GM18909 (cell line): ENCODE results near the gene PTPN3.
A peak's percentile ranks its signal among the peaks of the same experiment; 100 is the strongest.

Source experiments
- ATAC-seq: cut with Tn5 transposase; IDR thresholded peaks from one replicate; pipeline ENCODE4 v1.9.1; 2021; ENCODE audit warnings: mild to moderate bottlenecking; ENCODE audit not compliant: unreplicated experiment, poor library complexity

The PTPN3 gene

DNA sequence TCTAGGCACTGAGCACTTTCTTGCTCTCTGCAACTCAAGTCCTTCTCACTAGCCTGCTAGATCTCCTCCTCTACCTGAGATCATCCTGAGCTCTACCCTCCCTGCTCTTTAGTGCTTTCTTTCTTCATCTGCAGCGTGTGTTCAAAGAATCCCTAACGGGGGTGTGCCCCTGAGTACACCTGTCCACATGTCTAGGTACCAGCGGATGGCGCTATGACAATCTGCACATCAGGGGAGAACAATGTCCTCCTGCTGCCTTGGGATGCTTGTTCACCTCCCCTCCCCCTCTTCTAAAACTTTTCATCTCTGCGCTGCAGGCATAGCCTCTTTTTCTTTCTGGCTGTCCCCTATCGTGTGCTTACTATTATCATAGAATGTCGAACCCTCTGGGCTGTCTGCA, 42.7 kb downstream of the PTPN3 start:
- no peak for ATAC-seq

GRCh38 chr9:109454601-109455155, 43.4 kb downstream of the PTPN3 start:
- ATAC-seq = no peak

GRCh38 chr9:109454041-109454440, 44.1 kb downstream of the PTPN3 start:
- ATAC-seq = no peak

GRCh38 chr9:109453210-109453842, 44.8 kb downstream of the PTPN3 start:
- no peak for ATAC-seq

GRCh38 chr9:109452761-109453160, 45.3 kb downstream of the PTPN3 start:
- ATAC-seq = no peak

DNA sequence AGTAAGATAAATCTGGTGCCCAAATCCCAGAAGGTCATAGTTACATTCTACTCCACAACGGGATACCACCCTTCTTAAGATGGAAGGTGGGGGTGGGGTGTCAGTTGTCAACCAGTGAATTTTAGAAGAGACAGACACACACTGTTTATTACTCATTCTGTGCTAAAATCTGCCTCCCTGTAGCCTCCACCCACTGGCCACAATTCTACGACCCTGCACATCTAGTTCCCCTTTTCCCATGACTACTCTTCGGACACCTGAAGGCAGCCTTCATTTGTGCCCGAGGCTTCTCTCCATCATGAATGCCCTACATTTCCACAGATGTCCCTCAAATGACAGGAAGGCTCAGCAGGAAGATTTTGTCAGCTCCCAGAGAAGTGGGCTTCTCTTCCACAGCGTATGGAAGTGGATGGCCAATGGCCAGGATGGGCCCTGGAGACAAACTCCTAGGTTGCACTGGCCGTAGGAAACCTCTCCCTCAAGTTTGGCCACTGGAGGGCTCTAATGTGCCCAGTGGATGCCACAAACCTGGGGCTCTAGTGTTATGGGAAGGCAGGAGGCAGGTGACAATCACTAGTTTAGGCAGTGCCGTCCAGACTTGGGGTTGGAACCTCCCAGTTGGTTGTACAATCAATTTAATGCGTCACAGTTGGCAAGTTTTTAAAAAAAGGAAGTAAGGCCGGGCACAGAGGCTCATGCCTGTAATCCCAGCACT, 46.6 kb downstream of the PTPN3 start:
- ATAC-seq = no peak

GRCh38 chr9:109450346-109450745, 47.8 kb downstream of the PTPN3 start:
- ATAC-seq = no peak

DNA sequence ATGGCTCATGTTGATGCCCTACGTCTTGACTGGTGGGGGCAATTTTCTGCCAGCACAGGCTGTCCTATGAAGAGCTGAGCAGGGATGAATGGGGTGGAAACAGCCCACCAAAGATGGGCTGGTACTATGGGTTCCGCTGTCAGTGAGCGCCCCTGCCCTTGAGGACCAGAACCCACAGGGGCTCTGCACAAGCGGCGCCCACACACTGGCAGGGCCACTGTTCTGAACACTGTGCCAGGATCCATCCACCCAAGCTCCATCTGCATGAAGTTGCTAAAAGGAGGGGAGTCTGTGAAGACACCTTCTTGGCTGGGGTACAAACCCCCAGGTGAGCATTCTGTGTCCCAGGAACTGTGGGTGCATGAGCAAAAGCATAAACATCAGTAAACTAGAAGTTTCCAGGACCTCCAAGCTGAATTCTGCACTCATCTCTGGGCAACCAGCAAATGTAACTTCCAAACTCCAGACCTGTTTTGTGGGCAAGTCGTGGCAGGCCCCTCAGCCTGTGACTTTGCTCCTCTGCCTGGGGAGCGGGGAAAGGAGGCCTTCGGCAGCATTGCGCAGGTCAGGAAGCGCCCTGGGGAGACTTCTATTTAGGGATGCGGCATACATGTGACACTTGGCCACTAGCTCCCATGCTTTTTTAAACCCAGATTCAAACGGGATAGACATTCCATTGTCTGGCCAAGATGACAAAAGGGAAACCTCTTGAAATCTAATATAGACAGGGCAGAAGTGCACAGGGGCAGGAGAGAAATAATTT, 48.9 kb downstream of the PTPN3 start:
- no peak for ATAC-seq

- no peak for ATAC-seq
Observed at GRCh38 chr9:109448223-109448622, 49.9 kb downstream of the PTPN3 start.

DNA sequence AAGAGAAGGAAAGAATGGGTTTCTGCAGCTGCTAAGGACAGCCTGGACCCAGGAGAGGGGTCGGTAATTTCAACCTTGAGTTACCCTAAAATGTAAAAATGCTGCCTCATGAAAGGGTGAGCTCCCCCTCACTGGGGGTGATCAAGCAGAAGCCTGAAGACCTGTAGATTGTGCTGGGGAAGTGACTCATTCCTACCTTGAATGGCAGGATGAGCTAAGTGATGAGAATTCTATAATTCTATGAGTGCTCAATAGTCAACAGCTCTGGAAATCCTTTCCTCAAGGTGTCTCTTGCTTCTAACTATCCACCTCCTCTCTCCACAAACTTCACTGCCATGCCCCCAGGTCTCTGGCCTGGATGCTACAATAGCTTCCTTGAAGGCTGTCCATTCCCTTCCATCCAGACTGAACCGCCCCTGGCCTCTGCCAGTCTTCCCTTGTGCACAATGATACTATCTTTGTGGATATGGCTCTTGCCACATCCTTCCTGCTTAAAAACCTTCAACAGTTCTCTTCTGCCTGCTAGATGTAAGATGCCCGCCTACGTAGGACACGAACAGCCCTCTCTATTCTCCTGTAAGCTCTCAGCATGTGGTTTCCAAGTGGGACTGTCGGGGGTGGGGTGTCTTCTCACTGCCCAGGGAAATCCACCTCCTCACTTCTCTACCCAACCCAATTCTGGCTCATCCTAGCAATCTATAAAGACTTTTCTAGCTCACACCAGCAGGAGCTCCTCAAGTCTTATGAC, 50.6 kb downstream of the PTPN3 start:
- ATAC-seq = no peak

DNA sequence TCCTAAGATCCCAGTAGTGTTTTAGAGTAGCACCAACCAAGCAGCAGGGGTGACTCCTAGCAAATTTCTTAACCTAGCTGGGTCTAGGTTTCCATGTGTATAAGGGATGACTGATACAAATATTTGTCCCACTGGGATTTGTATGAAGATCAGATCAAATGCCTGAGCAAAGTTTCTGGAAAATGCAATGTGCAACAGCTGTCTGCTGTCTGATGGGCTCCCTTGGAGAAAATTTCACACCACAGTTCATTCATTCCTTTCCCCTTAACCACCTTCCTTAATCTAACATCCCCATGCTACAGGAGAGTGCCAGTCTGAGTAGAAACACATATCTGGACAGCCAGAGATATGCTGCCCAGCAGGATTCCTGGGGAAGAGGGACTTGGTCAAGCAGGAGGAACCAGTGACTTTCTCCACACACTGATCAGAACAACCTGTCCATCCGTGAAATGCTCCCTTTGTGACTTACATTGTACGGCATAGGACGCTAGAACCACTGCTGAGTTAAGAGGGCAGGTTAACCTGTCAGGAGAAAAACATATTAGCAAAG, 53.3 kb downstream of the PTPN3 start:
- no peak for ATAC-seq

DNA sequence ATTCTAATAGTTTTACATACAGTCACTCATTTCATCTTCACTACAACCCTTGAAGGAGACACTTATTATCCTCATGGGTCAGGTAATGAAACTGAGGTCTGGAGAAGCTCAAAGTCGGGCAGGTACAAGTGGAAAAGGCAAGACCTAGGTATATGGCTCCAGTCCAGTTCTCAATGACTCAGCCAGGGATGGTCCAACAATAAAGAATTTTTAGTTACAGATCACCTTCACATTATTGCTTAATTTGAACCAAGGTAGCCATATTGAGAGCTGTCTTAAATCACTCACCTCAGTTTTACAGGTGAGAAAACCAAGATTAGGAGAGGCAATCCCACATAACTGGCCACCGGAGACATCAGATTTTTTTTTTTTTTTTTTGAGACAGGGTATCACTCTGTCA, 55.4 kb downstream of the PTPN3 start:
- ATAC-seq = no peak

DNA sequence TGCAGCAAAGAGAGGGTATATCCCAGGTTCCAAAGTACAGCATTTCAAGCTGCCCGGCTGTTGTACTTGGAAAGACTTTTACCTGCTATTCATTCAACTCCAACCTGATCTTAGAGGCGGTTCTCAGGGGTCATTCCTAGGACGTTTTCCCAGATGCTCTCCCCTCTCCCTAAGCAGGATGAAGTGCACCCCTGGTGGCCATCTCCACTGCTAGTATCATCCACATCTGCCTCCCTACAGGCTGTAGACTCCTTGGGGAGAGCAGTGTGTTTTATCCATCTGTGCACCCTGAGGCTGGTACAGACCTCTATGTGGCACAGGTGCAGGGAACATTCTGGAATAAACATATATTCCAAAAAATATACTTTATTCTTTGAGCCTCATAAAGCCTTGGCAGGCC, 56.8 kb downstream of the PTPN3 start:
- no peak for ATAC-seq

DNA sequence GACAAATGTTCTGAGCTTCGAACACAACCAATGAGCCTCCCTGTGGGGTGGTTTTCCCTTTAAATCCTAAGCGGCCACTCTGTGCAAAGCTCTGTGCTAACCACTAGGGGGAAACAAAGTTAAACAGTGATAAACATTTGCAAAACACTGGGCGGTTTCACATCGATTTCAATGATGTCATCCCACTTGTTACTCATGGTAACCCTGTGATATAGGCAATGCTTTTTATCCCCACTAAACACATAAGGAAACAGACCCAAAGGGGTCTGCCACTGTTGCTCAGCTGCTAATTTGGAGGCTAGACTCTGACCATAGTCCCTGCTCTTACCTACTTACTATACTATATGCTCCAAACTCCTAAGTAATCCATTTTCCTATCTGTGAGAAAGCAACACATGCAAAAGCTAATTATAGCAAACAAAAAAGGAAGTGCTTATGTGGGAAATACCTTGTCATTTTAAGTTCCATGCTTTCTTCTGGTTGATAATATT, 57.3 kb downstream of the PTPN3 start:
- ATAC-seq = peak; percentile 96

DNA sequence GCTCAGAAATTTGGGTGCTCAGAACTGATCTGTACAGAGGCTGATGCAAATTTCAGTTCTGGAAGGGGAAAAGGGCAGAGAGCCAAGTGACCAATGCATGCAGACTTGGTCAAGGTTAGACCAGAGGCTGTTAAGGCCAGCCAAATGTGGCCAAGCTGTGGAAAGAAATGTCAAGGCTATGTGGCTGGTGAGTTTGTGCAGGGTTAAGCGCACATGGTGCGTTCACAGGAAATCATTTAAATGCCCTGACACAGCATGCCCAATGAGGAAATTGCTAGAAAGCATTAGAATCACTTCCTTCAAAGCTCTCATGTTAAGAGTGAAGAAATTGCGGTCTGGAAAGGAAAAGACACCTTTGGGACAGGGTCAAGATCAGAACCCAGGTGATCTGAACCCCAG, 58.0 kb downstream of the PTPN3 start:
- peak; percentile 47 for ATAC-seq

GRCh38 chr9:109439378-109440116, 58.6 kb downstream of the PTPN3 start:
- no peak for ATAC-seq

DNA sequence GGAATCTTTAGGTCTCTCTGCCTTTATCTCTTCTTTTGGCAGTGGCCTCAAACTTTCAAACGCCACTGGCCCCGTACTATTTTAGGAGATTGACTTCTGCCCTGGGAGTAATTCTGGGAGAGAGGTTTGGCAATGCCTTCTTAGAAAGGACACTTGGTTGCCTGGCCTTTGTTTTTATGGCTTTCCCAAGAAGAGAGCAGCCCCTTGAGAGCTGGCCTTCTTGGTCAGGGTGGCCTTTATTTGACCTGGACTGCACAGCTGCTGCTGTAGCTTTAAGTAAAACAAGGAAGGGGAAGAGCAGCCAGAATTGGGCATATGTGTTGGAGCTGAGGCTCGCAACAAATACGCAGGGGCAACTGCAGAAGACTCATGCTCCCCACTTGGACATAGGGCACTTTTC, 60.8 kb downstream of the PTPN3 start:
- ATAC-seq = no peak

GRCh38 chr9:109436071-109436470, 62.0 kb downstream of the PTPN3 start:
- no peak for ATAC-seq

DNA sequence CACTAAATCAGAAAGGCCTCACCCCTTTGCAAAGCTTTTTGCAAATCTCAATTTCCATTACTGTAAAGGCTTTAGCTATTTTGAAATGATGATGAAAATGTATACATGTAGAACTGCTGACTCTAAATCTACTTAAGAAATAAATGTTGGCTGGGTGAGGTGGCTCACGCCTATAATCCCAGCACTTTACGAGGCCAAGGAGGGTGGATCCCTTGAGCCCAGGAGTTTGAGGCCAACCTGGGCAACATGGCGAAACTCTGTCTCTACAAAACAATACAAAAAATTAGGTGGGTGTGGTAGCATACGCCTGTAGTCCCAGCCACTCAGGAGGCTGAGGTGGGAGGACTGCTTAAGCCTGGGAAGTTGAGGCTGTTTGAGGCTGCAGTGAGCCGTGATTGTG, 64.6 kb downstream of the PTPN3 start:
- ATAC-seq = no peak
